ENCODE data around the gene TRAPPC10. TPM values are rescaled to one million over a fixed set of nuclear protein-coding genes. Genes with fewer than 3 reads are reported as not detected.

TRAPPC10 gene
- total RNA-seq, 4 donors from 2014 or later, result 38.6 to 77.8 (median 55.3) TPM

DNA sequence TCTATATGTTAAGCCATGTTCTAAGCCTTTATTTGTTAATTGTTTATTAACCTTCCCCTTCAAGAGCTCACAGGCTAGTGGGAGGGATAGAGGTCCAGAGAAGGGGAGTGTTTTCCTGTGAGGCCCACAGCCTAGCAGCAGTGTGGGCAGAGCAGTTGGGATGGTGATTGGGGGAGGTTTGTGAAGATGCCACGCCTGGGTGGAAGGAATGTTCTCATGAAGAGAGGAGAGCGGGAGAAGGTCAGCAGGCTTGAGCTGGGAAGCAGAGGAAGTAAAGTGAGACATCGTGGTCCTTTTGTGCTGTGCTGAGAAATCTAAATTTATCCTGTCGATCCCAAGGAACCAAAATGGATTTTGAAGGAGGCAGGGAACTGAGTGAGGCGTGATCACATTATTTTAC, 42.6 kb downstream of the TRAPPC10 start:
- 46 to 61% methylated on average over 5 of the region's 5 CpGs for WGBS, 2 donors
- intact Hi-C loops (cut with DNase I), result no loop called here
- Histone ChIP-seq H3K36me3 (peaks cover 0 to 4% of the 10 kb centered on the region in 2 donors), H3K4me1 (peaks cover 68 to 80% of the 10 kb centered on the region in 2 donors), H3K27ac (peak overlapping the region; percentile 30 to 89 (median 59)), H3K4me3 (replicated peaks in 1 of 3) (no peak overlapping the region), H3K9me3 (no peaks in the 10 kb centered on the region), H3K27me3 (no peaks in the 10 kb centered on the region)
- TF ChIP-seq, protein P1, sequence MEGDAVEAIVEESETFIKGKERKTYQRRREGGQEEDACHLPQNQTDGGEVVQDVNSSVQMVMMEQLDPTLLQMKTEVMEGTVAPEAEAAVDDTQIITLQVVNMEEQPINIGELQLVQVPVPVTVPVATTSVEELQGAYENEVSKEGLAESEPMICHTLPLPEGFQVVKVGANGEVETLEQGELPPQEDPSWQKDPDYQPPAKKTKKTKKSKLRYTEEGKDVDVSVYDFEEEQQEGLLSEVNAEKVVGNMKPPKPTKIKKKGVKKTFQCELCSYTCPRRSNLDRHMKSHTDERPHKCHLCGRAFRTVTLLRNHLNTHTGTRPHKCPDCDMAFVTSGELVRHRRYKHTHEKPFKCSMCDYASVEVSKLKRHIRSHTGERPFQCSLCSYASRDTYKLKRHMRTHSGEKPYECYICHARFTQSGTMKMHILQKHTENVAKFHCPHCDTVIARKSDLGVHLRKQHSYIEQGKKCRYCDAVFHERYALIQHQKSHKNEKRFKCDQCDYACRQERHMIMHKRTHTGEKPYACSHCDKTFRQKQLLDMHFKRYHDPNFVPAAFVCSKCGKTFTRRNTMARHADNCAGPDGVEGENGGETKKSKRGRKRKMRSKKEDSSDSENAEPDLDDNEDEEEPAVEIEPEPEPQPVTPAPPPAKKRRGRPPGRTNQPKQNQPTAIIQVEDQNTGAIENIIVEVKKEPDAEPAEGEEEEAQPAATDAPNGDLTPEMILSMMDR (IDR thresholded peaks at IDR 0.05), result no peak
- peak in 1 of 2 donors; percentile 30 for TF ChIP-seq POLR2A (IDR thresholded peaks at IDR 0.05)
- DNase-seq, result peak; percentile 74 to 75

DNA sequence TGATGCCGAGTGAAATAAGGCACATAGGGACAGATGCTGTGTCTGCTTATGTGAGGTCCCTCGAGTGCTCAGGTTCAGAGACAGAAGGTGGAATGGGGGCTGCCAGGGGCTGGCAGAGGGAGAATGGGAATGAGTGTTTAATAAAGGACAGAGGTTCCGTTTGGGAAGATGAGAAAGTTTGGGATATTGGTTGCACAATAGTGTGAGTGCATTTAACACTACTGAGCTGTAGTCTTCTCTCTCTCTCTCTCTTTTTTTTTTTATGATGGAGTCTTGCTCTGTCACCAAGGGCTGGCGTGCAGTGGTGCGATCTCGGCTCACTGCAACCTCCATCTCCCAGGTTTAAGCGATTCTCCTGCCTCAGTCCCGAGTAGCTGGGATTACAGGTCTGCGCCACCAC, 44.9 kb downstream of the TRAPPC10 start:
- TF ChIP-seq, protein P1 (IDR thresholded peaks at IDR 0.05), result no peak
- TF ChIP-seq POLR2A (IDR thresholded peaks at IDR 0.05), result no peak
- H3K9me3 ChIP-seq, result no peaks in the 10 kb centered on the region
- peaks cover 53 to 66% of the 10 kb centered on the region in 2 donors for H3K4me1 ChIP-seq
- no peak overlapping the region for H3K27ac ChIP-seq
- intact Hi-C loops (cut with DNase I), result no loop called here
- H3K36me3 ChIP-seq, result peaks cover under 1 to 4% of the 10 kb centered on the region in 2 donors
- no peak overlapping the region for H3K4me3 ChIP-seq (replicated peaks in 1 of 3)
- H3K27me3 ChIP-seq, result no peaks in the 10 kb centered on the region
- WGBS, 2 donors, result 97 to 98% methylated on average over 9 of the region's 9 CpGs
- DNase-seq, result no peak

DNA sequence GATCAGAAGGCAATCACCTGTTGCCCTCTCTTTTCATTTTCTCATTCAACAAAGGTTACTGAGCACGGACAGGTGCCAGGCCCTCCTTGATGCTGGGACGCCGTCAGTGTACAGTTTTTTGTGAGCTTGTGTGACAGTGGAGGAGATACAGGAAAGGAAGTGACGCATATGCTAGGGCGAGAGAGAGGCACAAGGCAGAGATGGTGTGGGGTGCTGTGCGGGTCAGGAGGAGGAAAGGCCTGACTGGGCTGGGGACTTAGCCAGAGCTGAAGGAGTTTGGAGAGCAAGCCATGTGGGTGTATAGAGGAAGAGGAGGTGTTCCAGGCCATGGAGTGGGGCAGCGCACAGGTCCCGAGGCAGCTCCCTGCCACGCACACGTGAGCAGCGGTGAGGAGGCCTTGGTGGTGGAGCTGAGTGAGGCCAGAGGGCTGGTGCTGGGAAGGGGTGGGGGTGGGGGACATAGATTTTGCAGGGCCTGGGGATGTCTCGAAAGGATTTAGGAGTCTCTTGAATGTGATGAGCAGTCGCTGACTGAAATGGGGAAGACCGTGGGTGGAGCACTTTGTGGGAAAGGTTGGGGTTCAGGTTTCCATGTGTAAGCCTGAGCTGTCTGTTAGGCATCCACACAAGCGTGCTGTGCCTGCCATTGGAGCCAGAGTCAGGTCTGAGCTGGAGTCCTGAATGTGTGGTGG, 46.0 kb downstream of the TRAPPC10 start:
- 70 to 85% methylated on average over 15 of the region's 15 CpGs for WGBS, 2 donors
- no peak for TF ChIP-seq POLR2A (IDR thresholded peaks at IDR 0.05)
- TF ChIP-seq, protein P1 (IDR thresholded peaks at IDR 0.05), result no peak
- DNase-seq, result peak; percentile 85 to 89
- H3K27ac ChIP-seq, result peak overlapping the region in 2 of 3 donors; percentile 46 to 73
- peaks cover 42 to 55% of the 10 kb centered on the region in 2 donors for H3K4me1 ChIP-seq
- H3K27me3 ChIP-seq, result no peaks in the 10 kb centered on the region
- no peak overlapping the region for H3K4me3 ChIP-seq (replicated peaks in 1 of 3)
- intact Hi-C loops (cut with DNase I), result no loop called here
- H3K36me3 ChIP-seq, result peaks cover 3 to 4% of the 10 kb centered on the region in 2 donors
- H3K9me3 ChIP-seq, result no peaks in the 10 kb centered on the region

DNA sequence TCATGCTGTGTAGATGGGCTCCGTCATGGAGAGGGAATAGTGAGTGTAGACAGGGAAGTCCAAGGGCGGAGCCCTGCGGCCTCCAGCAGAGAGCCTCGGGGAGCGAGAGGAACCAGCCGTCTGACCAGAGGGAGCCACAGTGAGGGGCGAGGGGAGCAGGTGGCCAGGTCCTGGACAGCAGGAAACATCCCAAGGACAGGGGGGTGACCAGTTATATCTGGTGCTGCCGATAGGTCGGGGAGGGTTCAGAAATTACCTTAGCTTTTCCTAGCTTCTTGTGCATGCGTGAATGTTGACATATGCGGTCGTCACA, 46.5 kb downstream of the TRAPPC10 start:
- intact Hi-C loops (cut with DNase I), result no loop called here
- no peak for DNase-seq
- no peaks in the 10 kb centered on the region for H3K9me3 ChIP-seq
- H3K4me1 ChIP-seq, result peaks cover 39 to 51% of the 10 kb centered on the region in 2 donors
- TF ChIP-seq POLR2A (IDR thresholded peaks at IDR 0.05), result no peak
- TF ChIP-seq, protein P1 (IDR thresholded peaks at IDR 0.05), result no peak
- H3K27ac ChIP-seq, result peak overlapping the region; percentile 46 to 73 (median 59)
- H3K4me3 ChIP-seq (replicated peaks in 1 of 3), result no peak overlapping the region
- H3K36me3 ChIP-seq, result peaks cover 7 to 8% of the 10 kb centered on the region in 2 donors
- no peaks in the 10 kb centered on the region for H3K27me3 ChIP-seq
- 94 to 96% methylated on average over 12 of the region's 12 CpGs for WGBS, 2 donors

DNA sequence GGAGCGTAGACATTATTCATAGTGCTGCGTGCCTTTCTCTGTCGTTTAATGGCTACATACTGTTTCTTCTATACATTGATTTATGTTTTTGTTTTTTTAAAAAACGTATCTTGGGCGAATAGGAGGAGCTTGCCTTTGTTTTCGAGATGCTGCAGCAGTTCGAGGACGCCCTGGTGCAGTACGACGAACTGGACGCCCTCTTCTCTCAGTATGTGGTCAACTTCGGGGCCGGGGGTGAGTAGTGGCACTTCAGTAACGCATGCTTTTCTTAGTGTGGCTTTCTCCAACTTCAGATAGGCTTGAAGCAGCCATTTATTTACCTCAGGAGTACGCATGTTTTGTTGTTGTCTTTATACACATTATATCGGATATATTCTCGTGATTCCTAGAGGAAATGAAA, 46.9 kb downstream of the TRAPPC10 start:
- H3K36me3 ChIP-seq, result peaks cover 7 to 12% of the 10 kb centered on the region in 2 donors
- no peak for DNase-seq
- intact Hi-C loops (cut with DNase I), result no loop called here
- H3K4me3 ChIP-seq (replicated peaks in 1 of 3), result no peak overlapping the region
- H3K27me3 ChIP-seq, result no peaks in the 10 kb centered on the region
- H3K9me3 ChIP-seq, result no peaks in the 10 kb centered on the region
- no peak for TF ChIP-seq POLR2A (IDR thresholded peaks at IDR 0.05)
- TF ChIP-seq, protein P1 (IDR thresholded peaks at IDR 0.05), result no peak
- 87 to 89% methylated on average over 17 of the region's 17 CpGs for WGBS, 2 donors
- H3K4me1 ChIP-seq, result peaks cover 38 to 48% of the 10 kb centered on the region in 2 donors
- peak overlapping the region; percentile 46 to 73 (median 59) for H3K27ac ChIP-seq

Measured in thyroid gland (tissue), 4 donors.